Keratinocyte (primary cell): ENCODE data around the gene LAMB1. TPM values are rescaled to one million over a fixed set of nuclear protein-coding genes. Genes with fewer than 3 reads are reported as not detected.

Experiments
- DNase-seq: peaks from one replicate; pipeline ENCODE4 v3.0.0-alpha.2; 2011; ENCODE audit warnings: low read depth, missing footprints, low spot score
- FAIRE-seq: peaks from 2 replicates; lab custom pipeline; 2011; peaks lifted over from hg19 to GRCh38; lab: Jason Lieb, UNC
- H2AFZ ChIP-seq: 2 replicates; pipeline ENCODE4 v1.6.0; 2012; ENCODE audit warnings: low read length, control low read depth, inconsistent platforms; ENCODE audit not compliant: control insufficient read depth
- H3K27ac ChIP-seq: 2 replicates; pipeline ENCODE4 v1.5.1; 2011; ENCODE audit warnings: low read length; ENCODE audit not compliant: control insufficient read depth, insufficient read depth
- H3K27me3 ChIP-seq: 3 replicates; pipeline ENCODE4 v1.6.0; 2011; ENCODE audit warnings: low read length; ENCODE audit not compliant: control insufficient read depth, insufficient read depth; ENCODE audit errors: extremely low read depth
- H3K36me3 ChIP-seq, 2 experiments: 2 replicates in 1 of 2; 3 replicates in 1 of 2; pipeline ENCODE4 v1.5.1; 2011; ENCODE audit warnings: low read length in 2 of 2, mild to moderate bottlenecking in 1 of 2; ENCODE audit not compliant: control insufficient read depth in 2 of 2, insufficient read depth in 2 of 2; ENCODE audit errors: extremely low read depth in 1 of 2
- H3K4me1 ChIP-seq: 3 replicates; pipeline ENCODE4 v1.5.1; 2011; ENCODE audit warnings: low read length; ENCODE audit not compliant: control insufficient read depth, insufficient read depth; ENCODE audit errors: extremely low read depth
- H3K4me2 ChIP-seq: 3 replicates; pipeline ENCODE4 v1.6.0; 2011; ENCODE audit warnings: low read depth, low read length; ENCODE audit not compliant: control insufficient read depth, insufficient read depth; ENCODE audit errors: extremely low read depth
- H3K4me3 ChIP-seq, 3 experiments: fragments of 200-600 bp in 1 of 3; sonication (generic) in 1 of 3; 2 replicates in 2 of 3; 3 replicates in 1 of 3; pipeline ENCODE4 v1.5.1; 2011 to 2016; ENCODE audit warnings: low read length in 3 of 3, mild to moderate bottlenecking in 3 of 3, control low read depth in 2 of 3, inconsistent platforms in 1 of 3, low read depth in 1 of 3, mixed read lengths in 1 of 3, mixed run types in 1 of 3, moderate library complexity in 1 of 3; ENCODE audit not compliant: control insufficient read depth in 2 of 3, insufficient read depth in 2 of 3; ENCODE audit errors: extremely low read depth in 1 of 3
- H3K79me2 ChIP-seq: 2 replicates; pipeline ENCODE4 v1.6.0; 2012; ENCODE audit warnings: low read length; ENCODE audit not compliant: control insufficient read depth, insufficient read depth
- H3K9ac ChIP-seq: 3 replicates; pipeline ENCODE4 v1.6.0; 2011; ENCODE audit warnings: low read length; ENCODE audit not compliant: control insufficient read depth, insufficient read depth; ENCODE audit errors: extremely low read depth
- H3K9me1 ChIP-seq: 3 replicates; pipeline ENCODE4 v1.6.0; 2011; ENCODE audit warnings: low read length; ENCODE audit not compliant: control insufficient read depth, insufficient read depth; ENCODE audit errors: extremely low read depth
- H3K9me3 ChIP-seq: 2 replicates; pipeline ENCODE4 v1.5.1; 2012; ENCODE audit warnings: low read depth, low read length; ENCODE audit not compliant: control insufficient read depth
- H4K20me1 ChIP-seq: 3 replicates; pipeline ENCODE4 v1.6.0; 2011; ENCODE audit warnings: low read length; ENCODE audit not compliant: control insufficient read depth, insufficient read depth; ENCODE audit errors: extremely low read depth
- CTCF ChIP-seq, 3 experiments: IDR thresholded peaks in 1 of 3; conservative IDR thresholded peaks in 1 of 3; optimal IDR thresholded peaks in 1 of 3; 2 replicates in 2 of 3; 3 replicates in 1 of 3; pipeline versions ENCODE3 to v1.5.1; 2011; ENCODE audit warnings: low read length in 3 of 3, mild to moderate bottlenecking in 3 of 3, moderate library complexity in 2 of 3, control low read depth in 1 of 3, inconsistent platforms in 1 of 3; ENCODE audit not compliant: insufficient read depth in 2 of 3; ENCODE audit errors: extremely low read depth in 1 of 3
- EZH2 ChIP-seq: IDR thresholded peaks from one replicate; pipeline ENCODE4 v1.6.1; 2012; ENCODE audit warnings: inconsistent platforms, mild to moderate bottlenecking, low read length, moderate library complexity
- dilution Hi-C: fragments of 300-500 bp; cut with MboI; formaldehyde crosslinking; loops from one replicate; pipeline ENCODE4 v1.7.0; 2020; ENCODE audit warnings: low sequenced_read_pairs; ENCODE audit not compliant: extremely low pct_ligation_motif_present
- polyA plus RNA-seq, 5 experiments: library from polyadenylated mRNA; depleted of rRNA in 3 of 5; stranded (reverse) in 3 of 5; stranded (forward) in 1 of 5; unstranded in 1 of 5; fragments of >200 nt; gene quantifications; 1 replicate in 1 of 5; 2 replicates in 3 of 5; 3 replicates in 1 of 5; pipeline versions ENCODE4 v1.2.1 to v1.2.3, GENCODE V29; 2011 to 2012; ENCODE audit warnings: missing spikeins in 2 of 5, low read depth in 1 of 5, low replicate concordance in 1 of 5

Gene LAMB1
- polyA plus RNA-seq, 1 donor (not counting 4 experiments of a cell fraction or from before 2014, with no cell fraction given): 97.9 TPM

DNA sequence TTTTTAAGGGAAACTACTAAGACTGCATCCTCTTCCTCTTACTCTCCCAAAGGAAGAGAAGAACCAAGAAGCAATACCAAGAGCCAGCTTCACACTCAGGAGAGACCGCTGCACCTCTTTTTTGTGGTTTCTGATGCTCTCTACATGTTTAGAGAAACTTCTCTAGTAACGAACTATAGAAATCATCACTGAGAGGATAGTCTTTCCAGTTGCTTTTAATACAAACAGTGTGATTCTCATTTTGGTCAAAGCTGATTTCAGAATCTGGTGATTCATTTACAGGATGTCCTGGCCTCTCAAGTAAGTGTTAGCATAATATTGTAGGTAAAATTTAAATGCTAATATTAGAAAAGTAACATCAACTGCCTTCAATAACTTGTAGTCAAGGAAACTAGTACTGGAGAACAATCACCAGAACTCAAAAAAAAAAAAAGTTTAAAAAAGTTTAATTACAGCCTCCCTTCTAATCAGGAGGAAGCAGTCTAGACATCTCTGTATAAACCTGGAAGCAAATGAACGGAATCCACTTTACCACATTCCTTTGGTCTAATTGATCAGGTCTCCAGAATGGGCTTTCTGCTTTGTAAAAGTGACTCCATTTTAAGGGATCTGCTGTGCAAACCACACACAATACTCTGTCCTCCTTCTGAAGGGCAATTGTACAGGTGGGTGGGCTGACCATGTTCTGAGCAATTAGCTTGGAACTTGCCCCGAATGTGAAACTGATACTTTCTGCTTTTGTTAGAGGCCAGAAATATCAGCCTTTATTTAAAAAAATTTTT, 3.0 kb downstream of the LAMB1 start:
- DNase-seq (no peak), FAIRE-seq (no peak)
- dilution Hi-C loops: no loop called here
- Histone ChIP-seq H3K27ac (no peak overlapping the region), H3K9ac (no peak overlapping the region), H3K27me3 (no peaks in the 10 kb centered on the region), H3K4me3 (no peak overlapping the region), H3K4me2 (peak overlapping the region; percentile 85), H3K9me3 (no peaks in the 10 kb centered on the region), H3K4me1 (peaks cover 59% of the 10 kb centered on the region), H3K79me2 (peaks cover 10% of the 10 kb centered on the region), H3K9me1 (no peaks in the 10 kb centered on the region), H4K20me1 (no peaks in the 10 kb centered on the region), H3K36me3 (peaks cover 2 to 9% of the 10 kb centered on the region in 2 experiments), H2AFZ (no peak overlapping the region)
- no peak for TF ChIP-seq EZH2
- TF ChIP-seq CTCF (optimal IDR thresholded peaks at IDR 0.05 in 1 of 3, IDR thresholded peaks at IDR 0.05 in 1 of 3, conservative IDR thresholded peaks at IDR 0.05 in 1 of 3; ENCODE audit: extremely low read depth in 1 of 3, insufficient read depth in 2 of 3, low read length in 3 of 3): no peak

DNA sequence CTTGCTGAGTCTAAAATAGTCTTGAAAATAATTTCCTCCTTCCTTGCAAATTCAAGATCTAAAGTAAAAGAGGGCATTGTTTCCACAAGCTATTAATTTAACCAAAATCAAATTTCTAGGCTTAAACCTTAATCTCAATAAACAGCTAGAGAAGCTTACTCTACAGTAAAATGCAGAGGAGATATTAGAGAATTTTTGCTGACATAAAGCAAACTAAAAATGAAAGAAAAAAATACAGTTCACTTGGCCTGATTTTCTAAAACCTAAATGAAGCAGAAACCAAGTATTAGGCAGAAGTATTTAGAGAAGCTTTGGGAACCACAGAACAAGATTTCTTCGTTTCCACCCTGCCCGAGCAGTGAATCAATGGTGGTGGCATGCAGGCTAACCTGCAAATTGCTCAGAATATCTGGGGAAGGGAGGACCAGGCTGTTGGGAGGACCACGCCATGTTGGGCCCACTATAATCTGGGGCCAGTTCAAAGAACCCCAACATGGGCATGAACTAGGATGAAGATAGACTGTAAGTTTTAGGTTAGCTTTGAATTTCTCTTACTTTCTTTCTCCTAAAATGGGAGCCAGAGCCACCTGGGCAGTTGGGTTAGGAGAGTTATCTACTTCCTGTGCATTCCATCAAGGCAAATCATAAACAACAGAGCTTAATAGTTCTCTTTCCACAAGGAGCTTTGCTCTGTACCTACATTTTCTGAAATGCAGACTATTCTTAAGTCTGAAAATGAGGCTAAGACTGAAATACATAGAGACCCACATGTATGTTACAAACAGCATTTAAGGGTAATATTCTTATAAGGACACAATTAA, 4.1 kb downstream of the LAMB1 start:
- H3K4me1 ChIP-seq: peaks cover 61% of the 10 kb centered on the region

More for the DNA sequence above, 4.1 kb downstream of the LAMB1 start:
- Histone ChIP-seq H3K36me3 (peaks cover 5 to 16% of the 10 kb centered on the region in 2 experiments), H3K79me2 (peaks cover 10% of the 10 kb centered on the region), H2AFZ (peak overlapping the region; percentile 27), H3K4me3 (peak overlapping the region in 2 of 3 experiments; percentile 23 to 24), H3K9me1 (no peaks in the 10 kb centered on the region), H3K4me2 (peak overlapping the region; percentile 68), H3K9ac (no peak overlapping the region), H4K20me1 (no peaks in the 10 kb centered on the region), H3K27ac (peak overlapping the region; percentile 42), H3K27me3 (no peaks in the 10 kb centered on the region), H3K9me3 (no peaks in the 10 kb centered on the region)
- dilution Hi-C loops: no loop called here
- no peak for DNase-seq
- TF ChIP-seq EZH2 (no peak), CTCF (optimal IDR thresholded peaks at IDR 0.05 in 1 of 3, IDR thresholded peaks at IDR 0.05 in 1 of 3, conservative IDR thresholded peaks at IDR 0.05 in 1 of 3; ENCODE audit: extremely low read depth in 1 of 3, insufficient read depth in 2 of 3, low read length in 3 of 3) (no peak)
- FAIRE-seq: peak; percentile 36
